Subcutaneous adipose tissue (tissue), 4 donors: ENCODE measurements around the gene CTDP1. TPM values are rescaled to one million over a fixed set of nuclear protein-coding genes. Genes with fewer than 3 reads are reported as not detected.

Experiments
- CTCF ChIP-seq: fragments of 450-650 bp; IDR thresholded peaks from one replicate; pipeline ENCODE4 v1.5.1; 2016; ENCODE audit warnings: low read depth, mild to moderate bottlenecking, control low read depth, antibody characterized with exemption, moderate library complexity
- total RNA-seq, 4 donors: library from RNA; depleted of rRNA; stranded (reverse); fragments of >200 nt; gene quantifications; one replicate each; pipeline ENCODE4 v1.1.0, GENCODE V29; 2016

Gene CTDP1
- total RNA-seq, 4 donors from 2014 or later: 11.3 to 19.2 (median 16.2) TPM

GRCh38 chr18:79715280-79715679 lies 35.7 kb downstream of the CTDP1 start:
- TF ChIP-seq CTCF: no peak

GRCh38 chr18:79717059-79717458 lies 37.5 kb downstream of the CTDP1 start:
- no peak for TF ChIP-seq CTCF

GRCh38 chr18:79717555-79718074 lies 38.0 kb downstream of the CTDP1 start:
- TF ChIP-seq CTCF: no peak

- no peak for TF ChIP-seq CTCF
These were observed 38.5 kb downstream of the CTDP1 start for GRCh38 chr18:79718126-79718525.

- TF ChIP-seq CTCF: no peak
These were observed 39.4 kb downstream of the CTDP1 start for GRCh38 chr18:79718878-79719477.

- TF ChIP-seq CTCF: no peak
These were observed 40.7 kb downstream of the CTDP1 start for GRCh38 chr18:79720359-79720733.

- TF ChIP-seq CTCF: no peak
These were observed 43.4 kb downstream of the CTDP1 start for GRCh38 chr18:79723036-79723435.
